HG02798 (cell line): ENCODE measurements around the gene EME2.

Experiments used
- ATAC-seq: cut with Tn5 transposase; IDR thresholded peaks from one replicate; pipeline ENCODE4 v1.9.1; 2021; ENCODE audit warnings: mild to moderate bottlenecking; ENCODE audit not compliant: unreplicated experiment, poor library complexity

Gene EME2

DNA sequence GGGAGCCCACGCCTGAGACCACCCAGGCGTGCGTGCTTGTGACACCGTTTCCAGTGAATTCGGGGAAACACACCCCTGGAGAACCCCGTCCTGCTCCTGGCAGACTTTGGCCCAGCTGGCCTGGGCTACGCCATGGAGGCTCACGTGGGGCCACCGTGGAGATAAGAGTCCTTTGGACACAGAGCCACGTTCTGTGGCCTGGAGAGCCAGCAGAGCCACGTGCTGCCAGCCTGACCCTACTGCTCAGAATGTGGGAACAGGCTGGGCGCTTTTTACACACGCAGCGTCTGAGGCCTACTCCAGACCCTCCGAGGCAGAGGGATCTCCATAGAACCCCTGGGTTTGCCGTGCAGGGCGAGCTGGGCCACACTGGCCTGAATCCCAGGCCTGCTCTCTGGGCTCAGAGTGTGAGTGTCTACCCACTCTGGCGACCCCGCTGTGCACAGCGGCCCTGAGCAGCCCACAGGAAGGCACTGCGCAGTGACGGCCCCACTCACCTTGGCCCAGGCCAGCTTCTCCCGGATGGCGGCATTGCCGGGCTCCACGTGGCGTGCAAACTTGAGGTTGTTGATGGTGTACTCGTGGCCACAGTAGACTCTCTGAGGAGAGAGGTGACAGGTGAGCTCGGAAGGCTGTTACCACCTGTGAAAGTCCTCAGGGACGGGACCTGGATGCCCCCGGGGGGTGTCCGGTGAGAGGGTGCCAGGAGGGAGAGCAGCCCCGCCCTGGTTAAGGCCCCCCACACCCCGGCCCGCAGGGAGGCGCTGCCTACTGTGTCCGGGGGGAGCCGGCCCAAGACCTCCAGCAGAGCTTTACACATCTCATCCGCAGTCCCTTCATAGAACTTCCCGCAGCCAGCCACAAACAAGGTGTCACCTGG lies 44.0 kb downstream of the EME2 start:
- ATAC-seq, result no peak

- ATAC-seq, result no peak
Measured at GRCh38 chr16:1817276-1817589, 44.6 kb downstream of the EME2 start.

- ATAC-seq, result no peak
Measured at GRCh38 chr16:1817716-1818115, 45.1 kb downstream of the EME2 start.

- ATAC-seq, result no peak
Measured at GRCh38 chr16:1818204-1818872, 45.7 kb downstream of the EME2 start.

DNA sequence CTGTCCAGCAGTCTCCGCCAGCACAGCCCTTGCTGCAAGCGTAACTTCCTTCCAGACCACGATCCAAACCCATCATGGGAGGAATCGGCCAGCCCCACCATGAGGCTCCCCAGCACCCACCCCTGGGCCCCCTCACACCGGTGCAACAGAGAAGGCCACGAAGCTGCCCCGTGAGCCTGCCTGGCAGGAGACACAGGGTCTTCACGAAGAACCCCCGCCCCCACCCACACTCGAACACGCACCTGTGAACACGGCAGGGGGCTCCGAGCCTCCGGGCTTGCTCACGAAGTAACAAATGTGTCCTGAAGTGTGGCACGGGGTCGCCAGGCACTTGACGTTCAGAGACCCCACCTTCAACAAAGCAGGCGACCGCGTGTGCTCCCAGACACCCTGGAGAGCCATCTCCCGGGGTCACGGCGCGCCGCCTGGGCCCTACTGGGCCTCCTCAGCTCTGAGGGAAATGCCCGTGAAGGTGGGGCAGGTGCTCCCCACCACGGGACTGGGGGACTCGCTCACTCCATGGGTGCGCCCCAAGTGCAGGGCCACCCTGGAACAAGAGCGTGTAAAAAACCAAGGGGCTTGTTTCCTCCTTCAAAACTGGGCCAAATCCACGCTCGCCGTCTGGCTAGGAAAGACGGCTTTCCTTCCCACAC lies 46.4 kb downstream of the EME2 start:
- ATAC-seq, result no peak

DNA sequence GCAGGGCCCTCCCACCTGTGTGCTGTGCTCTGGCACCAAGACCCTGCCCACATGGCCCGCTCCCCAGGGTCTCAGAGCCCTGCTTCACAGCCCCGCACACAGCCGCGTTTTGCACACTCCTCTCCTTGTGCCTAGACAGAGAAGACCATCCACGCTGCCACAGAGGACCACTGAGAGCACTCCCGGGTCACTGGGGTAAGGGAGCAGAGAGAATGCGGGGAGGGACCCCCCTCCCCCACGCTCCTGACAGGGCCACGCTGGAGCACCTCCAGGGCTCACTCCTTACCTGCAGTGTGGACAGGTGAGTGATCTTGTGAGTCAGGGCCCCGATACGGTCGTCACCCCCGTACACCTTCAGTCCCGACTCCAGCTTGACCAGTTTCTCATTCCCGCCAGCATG lies 47.0 kb downstream of the EME2 start:
- ATAC-seq, result no peak

- ATAC-seq, result no peak
Measured at GRCh38 chr16:1820096-1820945, 47.7 kb downstream of the EME2 start.

GRCh38 chr16:1820946-1821290 lies 48.3 kb downstream of the EME2 start:
- ATAC-seq, result no peak

- no peak for ATAC-seq
Measured at GRCh38 chr16:1821861-1822611, 49.4 kb downstream of the EME2 start.

DNA sequence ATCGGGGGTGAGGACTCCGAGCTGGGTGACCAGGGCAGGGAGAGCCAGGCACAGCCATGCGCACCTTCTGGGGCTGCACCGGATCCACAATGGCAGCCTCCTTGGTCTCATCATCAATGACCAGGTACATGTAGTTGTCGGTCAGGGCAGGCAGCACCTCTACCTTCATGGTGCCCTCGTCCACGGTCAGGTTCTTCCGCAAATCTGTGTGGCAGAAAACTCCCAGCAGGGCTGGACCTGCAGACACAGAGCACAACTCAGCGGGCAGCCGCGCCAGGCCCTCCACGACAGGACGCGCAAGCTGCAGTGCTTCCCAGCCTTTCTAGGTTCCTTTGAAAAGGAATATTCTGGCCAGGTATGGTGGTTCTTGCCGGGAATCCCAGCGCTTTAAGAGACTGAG lies 50.2 kb downstream of the EME2 start:
- ATAC-seq, result no peak

DNA sequence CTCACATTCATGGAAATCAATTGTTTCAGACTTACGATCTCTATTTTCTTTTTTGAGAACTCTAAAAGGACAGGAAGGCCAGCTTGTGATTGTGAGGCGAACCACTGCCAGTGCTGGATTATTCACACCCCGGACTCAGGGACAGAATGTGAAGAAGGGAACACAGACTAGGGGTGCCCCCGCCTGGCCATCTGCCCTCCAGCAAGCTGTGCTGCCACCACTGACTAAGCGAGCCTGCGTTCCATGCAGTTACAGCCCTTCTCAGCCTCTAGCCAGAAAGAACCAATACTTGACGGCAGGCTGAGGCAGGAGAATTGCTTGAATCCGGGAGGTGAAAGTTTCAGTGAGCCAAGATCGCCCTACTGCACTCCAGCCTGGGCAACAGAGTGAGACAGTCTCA lies 51.2 kb downstream of the EME2 start:
- no peak for ATAC-seq

DNA sequence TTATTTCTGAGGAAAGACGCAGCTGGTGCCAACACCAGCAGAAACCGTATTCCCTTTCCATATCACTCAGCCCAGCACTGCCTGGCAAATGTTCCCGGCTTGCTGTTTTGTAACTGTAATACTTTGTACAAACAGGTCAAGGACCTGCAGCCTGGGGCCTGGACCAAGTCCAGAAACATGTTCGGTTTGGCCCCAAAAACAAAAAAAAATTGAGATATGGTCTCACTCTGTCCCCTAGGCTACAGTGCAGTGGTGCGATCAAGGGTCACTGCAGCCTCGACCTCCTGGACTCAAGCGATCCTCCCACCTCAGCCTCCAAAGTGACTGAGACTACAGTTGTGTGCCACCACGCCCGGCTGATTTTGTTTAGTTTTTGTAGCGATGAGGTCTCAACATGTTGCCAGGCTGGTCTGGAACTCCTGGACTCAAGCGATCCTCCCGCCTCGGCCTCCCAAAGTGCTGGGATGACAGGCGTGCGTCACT lies 52.8 kb downstream of the EME2 start:
- ATAC-seq, result no peak
